HUES48 (cell line): ENCODE results near the gene SEC23B.
A peak's percentile ranks its signal among the peaks of the same experiment; 100 is the strongest.
"Not testable (repeated sequence)": the region's sequence is repeated elsewhere in the genome, so short reads cannot be mapped to it uniquely, and the experiment has no call there.

Experiments
- H3K27ac ChIP-seq: one replicate; pipeline ENCODE4 v1.7.0; 2013; ENCODE audit warnings: low read depth, low read length, inconsistent platforms
- H3K27me3 ChIP-seq: 2 replicates; pipeline ENCODE4 v1.6.1; 2013; ENCODE audit warnings: mild to moderate bottlenecking, low read length; ENCODE audit not compliant: control insufficient read depth, insufficient read depth
- H3K36me3 ChIP-seq: 2 replicates; pipeline ENCODE4 v1.6.1; 2013; ENCODE audit warnings: low read length; ENCODE audit not compliant: control insufficient read depth, insufficient read depth
- H3K4me1 ChIP-seq: 2 replicates; pipeline ENCODE4 v1.6.1; 2013; ENCODE audit warnings: mild to moderate bottlenecking, low read length; ENCODE audit not compliant: control insufficient read depth, insufficient read depth
- H3K4me3 ChIP-seq: 2 replicates; pipeline ENCODE4 v1.5.1; 2013; ENCODE audit warnings: mild to moderate bottlenecking, low read depth, low read length
- H3K9ac ChIP-seq: 2 replicates; pipeline ENCODE4 v1.6.1; 2013; ENCODE audit warnings: mild to moderate bottlenecking, low read depth, low read length, moderate library complexity
- H3K9me3 ChIP-seq: 2 replicates; pipeline ENCODE4 v1.6.1; 2013; ENCODE audit warnings: low read length; ENCODE audit not compliant: control insufficient read depth, insufficient read depth

SEC23B gene

GRCh38 chr20:18496740-18497592, 10.8 kb upstream of the SEC23B start, which contains the start of gene RBBP9:
Gene RBBP9 (minus strand): TSS chr20:18497225. CDS start chr20:18497167, 58 bp downstream.
- no peaks in the 10 kb centered on the region for H3K9me3 ChIP-seq
- peaks cover 16% of the 10 kb centered on the region for H3K36me3 ChIP-seq
- no peaks in the 10 kb centered on the region for H3K27me3 ChIP-seq
- H3K4me1 ChIP-seq: peaks cover 8% of the 10 kb centered on the region
- peak within 1 kb of the TSS; percentile 76 for H3K9ac ChIP-seq
- peak within 1 kb of the TSS; percentile 88 for H3K4me3 ChIP-seq
- H3K27ac ChIP-seq: peak within 1 kb of the TSS; percentile 89

DNA sequence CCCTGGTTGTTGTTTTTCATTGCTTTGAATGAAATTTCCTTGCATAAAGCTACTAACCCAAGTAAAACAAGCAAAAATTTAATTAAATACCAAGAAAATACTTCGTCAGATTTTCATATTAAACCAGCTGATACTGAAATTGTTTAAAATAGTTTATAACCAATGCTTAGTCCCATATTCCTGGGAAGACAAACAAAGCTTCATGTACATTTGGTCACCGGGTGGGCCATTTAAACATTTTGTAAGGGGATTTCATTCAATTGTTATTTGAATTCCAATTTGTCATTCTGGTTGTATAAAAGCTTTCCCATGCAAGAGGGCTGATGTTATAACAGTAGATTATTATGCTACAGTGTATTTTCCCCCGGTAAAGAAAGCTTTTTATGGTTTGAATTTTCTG, 10.1 kb upstream of the SEC23B start:
- Histone ChIP-seq H3K27me3 (no peaks in the 10 kb centered on the region), H3K4me3 (peak overlapping the region; percentile 88), H3K9me3 (no peaks in the 10 kb centered on the region), H3K4me1 (peaks cover 8% of the 10 kb centered on the region), H3K27ac (peak overlapping the region; percentile 89), H3K36me3 (peaks cover 12% of the 10 kb centered on the region), H3K9ac (no peak overlapping the region)

DNA sequence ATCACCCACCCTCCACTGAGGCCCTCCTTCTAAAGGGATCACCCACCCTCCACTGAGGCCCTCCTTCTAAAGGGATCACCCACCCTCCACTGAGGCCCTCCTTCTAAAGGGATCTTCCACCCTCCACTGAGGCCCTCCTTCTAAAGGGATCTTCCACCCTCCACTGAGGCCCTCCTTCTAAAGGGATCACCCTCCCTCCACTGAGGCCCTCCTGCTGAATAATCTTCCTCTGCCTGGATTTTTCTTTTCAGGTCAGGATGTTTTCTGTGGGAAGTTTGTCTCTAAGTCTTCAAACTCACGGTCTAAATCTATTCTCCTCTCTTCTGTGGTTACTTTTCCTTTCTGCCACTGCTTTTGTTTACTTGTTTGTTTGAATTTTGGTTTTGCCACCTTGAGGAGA, 6.1 kb upstream of the SEC23B start:
- H3K9me3 ChIP-seq: not testable (repeated sequence)

GRCh38 chr20:18504479-18505060, 3.2 kb upstream of the SEC23B start:
- Histone ChIP-seq H3K27ac (no peak overlapping the region), H3K9me3 (no peaks in the 10 kb centered on the region)

More for the DNA sequence above, 6.1 kb upstream of the SEC23B start:
- not testable (repeated sequence) for H3K9ac ChIP-seq, H3K36me3 ChIP-seq, H3K27me3 ChIP-seq, H3K4me1 ChIP-seq, H3K4me3 ChIP-seq, H3K27ac ChIP-seq

GRCh38 chr20:18506744-18507143, 996 bp upstream of the SEC23B start:
- peaks cover 21% of the 10 kb centered on the region for H3K36me3 ChIP-seq
- H3K27me3 ChIP-seq: no peaks in the 10 kb centered on the region
- H3K9me3 ChIP-seq: no peaks in the 10 kb centered on the region
- no peaks in the 10 kb centered on the region; the same call in none of the 2 replicates for H3K4me1 ChIP-seq
- H3K9ac ChIP-seq: peak overlapping the region; percentile 97
- H3K27ac ChIP-seq: peak overlapping the region; percentile 100
- peak overlapping the region; percentile 94 for H3K4me3 ChIP-seq

More at GRCh38 chr20:18504479-18505060, 3.2 kb upstream of the SEC23B start:
- Histone ChIP-seq H3K4me1 (no peaks in the 10 kb centered on the region; the same call in none of the 2 replicates), H3K36me3 (no peaks in the 10 kb centered on the region), H3K9ac (no peak overlapping the region), H3K27me3 (no peaks in the 10 kb centered on the region), H3K4me3 (no peak overlapping the region)

DNA sequence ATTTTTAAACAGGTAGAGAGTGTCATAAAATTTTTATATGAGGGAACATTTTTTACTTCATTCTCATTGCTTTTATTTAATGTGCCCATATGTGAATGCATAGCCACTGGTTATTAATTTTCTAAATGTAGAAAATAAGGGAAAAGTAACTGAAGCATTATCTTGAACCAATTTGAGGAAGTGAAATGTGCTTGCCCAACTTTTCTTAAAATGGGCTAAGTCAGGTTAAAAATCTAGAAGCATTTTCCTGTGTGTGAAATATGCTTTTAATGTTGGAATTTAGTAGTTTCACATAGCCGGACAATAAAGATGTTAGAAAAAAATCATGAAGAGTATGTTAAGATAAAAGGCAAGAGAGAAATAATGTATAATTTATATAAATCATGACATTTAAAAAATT, 3.8 kb downstream of the SEC23B start:
- Histone ChIP-seq H3K9ac (no peak overlapping the region), H3K27me3 (no peaks in the 10 kb centered on the region), H3K36me3 (peaks cover 64% of the 10 kb centered on the region), H3K27ac (no peak overlapping the region), H3K4me3 (no peak overlapping the region), H3K4me1 (no peaks in the 10 kb centered on the region; the same call in none of the 2 replicates), H3K9me3 (no peaks in the 10 kb centered on the region)

- no peak overlapping the region for H3K27ac ChIP-seq
- H3K9ac ChIP-seq: no peak overlapping the region
- H3K4me3 ChIP-seq: no peak overlapping the region
- H3K9me3 ChIP-seq: no peaks in the 10 kb centered on the region
- H3K36me3 ChIP-seq: peaks cover 73% of the 10 kb centered on the region
- H3K4me1 ChIP-seq: no peaks in the 10 kb centered on the region; the same call in 1 of the 2 replicates
- no peaks in the 10 kb centered on the region for H3K27me3 ChIP-seq
These were observed 5.5 kb downstream of the SEC23B start for GRCh38 chr20:18513208-18513607.

DNA sequence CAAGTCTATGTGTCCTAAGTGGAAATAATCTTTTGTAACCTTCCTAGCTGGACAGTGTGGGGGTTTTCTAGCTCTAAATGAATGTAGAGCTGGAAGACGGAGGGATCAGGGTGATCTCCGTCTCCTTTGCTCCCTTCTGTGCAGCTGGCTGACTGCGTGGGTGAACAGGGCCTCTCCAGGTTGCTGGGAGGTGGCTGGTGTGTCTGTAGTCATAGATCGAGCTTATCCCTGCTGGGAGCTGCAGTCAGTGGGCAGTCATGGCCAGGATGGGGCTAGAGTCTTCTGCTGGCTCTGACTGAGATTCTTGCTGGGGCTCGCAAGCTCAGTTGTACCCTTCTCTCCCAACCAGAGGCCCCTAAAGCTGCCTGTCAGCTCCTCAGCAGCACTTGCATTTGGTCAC, 6.4 kb downstream of the SEC23B start:
- Histone ChIP-seq H3K4me3 (no peak overlapping the region), H3K27me3 (no peaks in the 10 kb centered on the region), H3K27ac (no peak overlapping the region), H3K4me1 (no peaks in the 10 kb centered on the region), H3K36me3 (peaks cover 75% of the 10 kb centered on the region), H3K9ac (no peak overlapping the region), H3K9me3 (no peaks in the 10 kb centered on the region)

GRCh38 chr20:18515973-18516372, 8.2 kb downstream of the SEC23B start:
- Histone ChIP-seq H3K36me3 (peaks cover 62% of the 10 kb centered on the region), H3K4me1 (no peaks in the 10 kb centered on the region), H3K9me3 (no peaks in the 10 kb centered on the region), H3K9ac (no peak overlapping the region), H3K4me3 (no peak overlapping the region), H3K27me3 (no peaks in the 10 kb centered on the region), H3K27ac (no peak overlapping the region)

- not testable (repeated sequence) for H3K4me1 ChIP-seq, H3K9me3 ChIP-seq, H3K4me3 ChIP-seq, H3K9ac ChIP-seq, H3K27ac ChIP-seq, H3K27me3 ChIP-seq
- peaks cover 42% of the 10 kb centered on the region for H3K36me3 ChIP-seq
These were observed 14.3 kb downstream of the SEC23B start for GRCh38 chr20:18522066-18522465.

- no peak overlapping the region for H3K27ac ChIP-seq
- H3K9ac ChIP-seq: no peak overlapping the region
- no peaks in the 10 kb centered on the region for H3K27me3 ChIP-seq
- H3K36me3 ChIP-seq: peaks cover 47% of the 10 kb centered on the region
- no peak overlapping the region for H3K4me3 ChIP-seq
- no peaks in the 10 kb centered on the region for H3K4me1 ChIP-seq
- no peaks in the 10 kb centered on the region for H3K9me3 ChIP-seq
These were observed 15.3 kb downstream of the SEC23B start for GRCh38 chr20:18523066-18523465.
